K562 (cell line): Measurements from ENCODE around the gene TRAPPC5. TPM values are rescaled to one million over a fixed set of nuclear protein-coding genes. Genes with fewer than 3 reads are reported as not detected.
A peak's percentile ranks its signal among the peaks of the same experiment; 100 is the strongest.

Experiments used
- ARHGAP35 ChIP-seq: fragments of 450-650 bp; IDR thresholded peaks from 2 replicates; pipeline ENCODE4 v1.6.1; 2018; ENCODE audit not compliant: partially characterized antibody
- BRD4 ChIP-seq: fragments of 200-600 bp; sonication (generic); IDR thresholded peaks from 2 replicates; pipeline ENCODE4 v1.6.1; 2017; ENCODE audit warnings: inconsistent platforms
- CHD2 ChIP-seq: IDR thresholded peaks from 2 replicates; pipeline ENCODE4 v1.6.1; 2011; ENCODE audit warnings: low read depth, low read length
- DMBX1 ChIP-seq: fragments of 250-450 bp; sonication (Bioruptor Pico); IDR thresholded peaks from 2 replicates; pipeline ENCODE4 v1.8.0; 2022; ENCODE audit warnings: inconsistent platforms, mild to moderate bottlenecking, moderate library complexity, borderline replicate concordance
- ETV5 ChIP-seq: sonication (generic); formaldehyde crosslinking; IDR thresholded peaks from 2 replicates; pipeline ENCODE4 v1.4.0; 2020; ENCODE audit warnings: low read depth, mild to moderate bottlenecking, missing genetic modification reagents
- FOXK2 ChIP-seq, 2 experiments: fragments of 450-650 bp; IDR thresholded peaks in 1 of 2; conservative IDR thresholded peaks in 1 of 2; 2 replicates each; pipeline ENCODE4 v1.6.1; 2016; ENCODE audit warnings: low read depth in 2 of 2, mild to moderate bottlenecking in 1 of 2
- GABPB1 ChIP-seq: sonication (generic); formaldehyde crosslinking; IDR thresholded peaks from 2 replicates; pipeline ENCODE4 v1.8.0; 2022; ENCODE audit warnings: mild to moderate bottlenecking, missing genetic modification reagents
- HBP1 ChIP-seq: fragments of 450-650 bp; formaldehyde crosslinking; IDR thresholded peaks from 2 replicates; pipeline ENCODE4 v1.4.0; 2022; ENCODE audit warnings: missing genetic modification characterization
- HDGF ChIP-seq: fragments of 450-650 bp; IDR thresholded peaks from 2 replicates; pipeline ENCODE4 v1.6.1; 2016
- HSF4 ChIP-seq: fragments of 250-450 bp; sonication (Bioruptor Pico); IDR thresholded peaks from 2 replicates; pipeline ENCODE4 v2.1.2; 2022; ENCODE audit warnings: mild to moderate bottlenecking, moderate library complexity, borderline replicate concordance
- ILF3 ChIP-seq: fragments of 450-650 bp; IDR thresholded peaks from 2 replicates; pipeline ENCODE4 v1.6.1; 2018; ENCODE audit warnings: antibody characterized with exemption, mild to moderate bottlenecking, moderate library complexity, borderline replicate concordance
- MAFF ChIP-seq: IDR thresholded peaks from 2 replicates; pipeline ENCODE4 v1.6.1; 2012; ENCODE audit warnings: low read length, improper control_type of control experiment
- MAZ ChIP-seq, 2 experiments: fragments of 450-650 bp in 1 of 2; sonication (generic) in 1 of 2; formaldehyde crosslinking; IDR thresholded peaks in 1 of 2; conservative IDR thresholded peaks in 1 of 2; 2 replicates each; pipeline versions ENCODE4 v1.4.0 to v1.5.0; 2020; ENCODE audit warnings: mild to moderate bottlenecking in 1 of 2, missing genetic modification reagents in 1 of 2
- MCM3 ChIP-seq: fragments of 450-650 bp; IDR thresholded peaks from 2 replicates; pipeline ENCODE4 v1.6.1; 2016
- MCM7 ChIP-seq, 2 experiments: fragments of 450-650 bp; IDR thresholded peaks; 2 replicates each; pipeline ENCODE4 v1.6.1; 2016 to 2018
- NFATC3 ChIP-seq: fragments of 450-650 bp; IDR thresholded peaks from 2 replicates; pipeline ENCODE4 v1.6.1; 2017; ENCODE audit warnings: mild to moderate bottlenecking
- PHF8 ChIP-seq: fragments of 200-600 bp; sonication (generic); IDR thresholded peaks from 2 replicates; pipeline ENCODE4 v1.6.1; 2012; ENCODE audit warnings: mixed run types, mild to moderate bottlenecking, inconsistent platforms, low read length, moderate library complexity, borderline replicate concordance
- PRMT5 ChIP-seq: sonication (generic); formaldehyde crosslinking; IDR thresholded peaks from 2 replicates; pipeline ENCODE4 v1.5.0; 2020; ENCODE audit warnings: missing genetic modification reagents
- SMC3 ChIP-seq: conservative IDR thresholded peaks from 2 replicates; pipeline ENCODE4 v1.6.1; 2011; ENCODE audit warnings: low read depth, low read length, improper control_type of control experiment; ENCODE audit not compliant: insufficient read depth
- SOX6 ChIP-seq: fragments of 450-650 bp; IDR thresholded peaks from 2 replicates; pipeline ENCODE4 v1.6.1; 2014; ENCODE audit warnings: mild to moderate bottlenecking
- TAF1 ChIP-seq: IDR thresholded peaks from 2 replicates; pipeline ENCODE4 v1.6.1; 2011; ENCODE audit warnings: mild to moderate bottlenecking, low read length, moderate library complexity; ENCODE audit not compliant: insufficient read depth, control insufficient read depth, severe bottlenecking; ENCODE audit errors: extremely low read depth
- TCF7L2 ChIP-seq: fragments of 150-350 bp; IDR thresholded peaks from 2 replicates; pipeline ENCODE4 v1.6.1; 2016; ENCODE audit warnings: low read depth, mild to moderate bottlenecking, low read length, moderate library complexity
- TEAD2 ChIP-seq: fragments of 450-650 bp; IDR thresholded peaks from 2 replicates; pipeline ENCODE4 v1.6.1; 2016; ENCODE audit warnings: missing genetic modification characterization, control low read depth, missing compliant biosample characterization
- ZBED1 ChIP-seq: IDR thresholded peaks from 2 replicates; pipeline ENCODE4 v1.6.1; 2014
- ZBTB17 ChIP-seq: fragments of 450-650 bp; formaldehyde crosslinking; IDR thresholded peaks from 2 replicates; pipeline ENCODE4 v1.4.0; 2020; ENCODE audit warnings: mild to moderate bottlenecking
- ZFP30 ChIP-seq: fragments of 250-450 bp; sonication (Bioruptor Pico); IDR thresholded peaks from 2 replicates; pipeline ENCODE4 v1.8.0; 2022; ENCODE audit warnings: moderate library complexity, mild to moderate bottlenecking, inconsistent platforms, borderline replicate concordance
- ZFX ChIP-seq: sonication (generic); formaldehyde crosslinking; IDR thresholded peaks from 2 replicates; pipeline ENCODE4 v1.8.0; 2022; ENCODE audit warnings: mild to moderate bottlenecking, missing genetic modification reagents, moderate library complexity
- ZNF174 ChIP-seq: fragments of 250-450 bp; sonication (Bioruptor Pico); IDR thresholded peaks from 2 replicates; pipeline ENCODE4 v1.4.0; 2020; ENCODE audit warnings: mild to moderate bottlenecking
- ZNF282 ChIP-seq: sonication (generic); formaldehyde crosslinking; IDR thresholded peaks from 2 replicates; pipeline ENCODE4 v1.8.1; 2023; ENCODE audit warnings: missing genetic modification reagents
- ZNF384 ChIP-seq: IDR thresholded peaks from 2 replicates; pipeline ENCODE4 v1.6.1; 2012; ENCODE audit warnings: low read depth, low read length, improper control_type of control experiment
- ZNF445 ChIP-seq: fragments of 250-450 bp; sonication (Bioruptor Pico); IDR thresholded peaks from 2 replicates; pipeline ENCODE4 v1.4.0; 2020; ENCODE audit warnings: low read depth, mild to moderate bottlenecking, moderate library complexity
- ZNF75A ChIP-seq: fragments of 450-650 bp; formaldehyde crosslinking; IDR thresholded peaks from 2 replicates; pipeline ENCODE4 v1.4.0; 2020; ENCODE audit warnings: mild to moderate bottlenecking
- ZNF77 ChIP-seq: fragments of 250-450 bp; sonication (Bioruptor Pico); IDR thresholded peaks from 2 replicates; pipeline ENCODE4 v1.5.0; 2020
- ZNF778 ChIP-seq: fragments of 450-650 bp; formaldehyde crosslinking; IDR thresholded peaks from 2 replicates; pipeline ENCODE4 v1.4.0; 2020; ENCODE audit warnings: mild to moderate bottlenecking, moderate library complexity
- polyA plus RNA-seq, 8 experiments: library from polyadenylated mRNA; depleted of rRNA in 4 of 8; stranded (reverse) in 5 of 8; unstranded in 3 of 8; fragments of >200 nt; fragmentation: Nextera tagmentation in 2 of 8; fragmentation: Illumina TruSeq in 1 of 8; extraction: Ambion mirVana in 2 of 8; extraction: Trizol in 1 of 8; gene quantifications; 2 replicates each; pipeline versions ENCODE4 v1.2.1 to v1.2.3, GENCODE V29; 2011 to 2014; ENCODE audit warnings: inconsistent platforms in 1 of 8, missing spikeins in 1 of 8
- total RNA-seq, 7 experiments: library from RNA; depleted of rRNA in 6 of 7; stranded (reverse); fragments of >200 nt in 6 of 7; fragmentation: Illumina TruSeq in 2 of 7; extraction: Trizol in 2 of 7; gene quantifications; 2 replicates each; pipeline versions ENCODE4 v1.2.1 to v1.2.3, GENCODE V29; 2011 to 2021; ENCODE audit warnings: low replicate concordance in 1 of 7

Gene TRAPPC5
- total and polyA plus RNA-seq, 9 of the 15 experiments (the other 6 are each of a cell fraction or from before 2014, with no cell fraction given), result 2.0 to 76.9 (median 29.3) TPM

DNA sequence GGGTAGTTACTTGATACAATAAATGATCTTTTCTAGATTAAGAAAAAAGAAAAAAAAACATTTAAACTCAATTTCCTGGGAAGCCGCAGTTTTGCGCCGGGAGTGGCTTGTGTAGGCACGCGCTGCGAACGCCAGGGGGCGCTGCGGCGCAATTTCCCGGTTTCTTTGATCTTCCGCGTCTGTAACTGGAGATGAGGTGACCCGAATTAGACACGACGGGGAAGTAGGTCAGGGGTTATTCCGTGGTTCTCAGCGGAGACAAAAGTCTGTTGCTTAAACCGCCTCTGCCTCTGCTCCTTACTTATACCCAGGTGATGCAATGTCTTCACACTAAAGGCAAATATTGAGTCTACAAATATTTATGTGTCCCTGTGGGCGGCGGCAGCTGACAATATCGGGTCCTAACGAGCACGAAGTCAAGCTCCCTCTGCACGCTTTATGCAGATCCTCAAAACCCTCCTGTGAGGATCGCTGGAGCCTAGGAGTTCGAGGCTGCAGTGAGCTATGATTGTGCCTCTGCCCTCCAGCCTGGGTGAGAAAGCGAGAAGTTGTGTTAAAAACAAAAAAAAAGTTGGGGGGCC is 28.5 kb upstream of the TRAPPC5 start (continued):
- TF ChIP-seq ZNF384, result peak; percentile 85
- TF ChIP-seq ZBED1, result no peak
- TF ChIP-seq ZFP30, result no peak
- no peak for TF ChIP-seq ILF3
- TF ChIP-seq ZNF445, result no peak
- no peak for TF ChIP-seq CHD2
- no peak for TF ChIP-seq ZNF174 (CRISPR knock-in tag)
- TF ChIP-seq MCM7 (IDR thresholded peaks at IDR 0.05), result no peak
- no peak; the same call in 1 of the 2 replicates for TF ChIP-seq GABPB1 (CRISPR knock-in tag)
- TF ChIP-seq ZNF77 (CRISPR knock-in tag), result no peak
- TF ChIP-seq TAF1, result no peak
- no peak for TF ChIP-seq HSF4 (CRISPR knock-in tag)
- TF ChIP-seq DMBX1 (CRISPR knock-in tag), result peak; percentile 53; the same call in 1 of the 2 replicates
- TF ChIP-seq SMC3, result peak; percentile 71
- no peak for TF ChIP-seq HDGF
- no peak for TF ChIP-seq BRD4
- peak; percentile 64; the same call in 1 of the 2 replicates for TF ChIP-seq ETV5 (CRISPR knock-in tag)
- no peak for TF ChIP-seq HBP1
- no peak for TF ChIP-seq ARHGAP35
- no peak for TF ChIP-seq MCM3
- no peak for TF ChIP-seq MAFF
- TF ChIP-seq NFATC3, result no peak
- no peak for TF ChIP-seq ZNF282 (CRISPR knock-in tag)
- no peak for TF ChIP-seq ZNF75A (CRISPR knock-in tag)
- TF ChIP-seq ZFX (CRISPR knock-in tag), result no peak
- no peak for TF ChIP-seq ZBTB17 (CRISPR knock-in tag)
- TF ChIP-seq TCF7L2, result peak; percentile 97
- TF ChIP-seq MAZ (CRISPR knock-in tag; conservative IDR thresholded peaks at IDR 0.05 in 1 of 2, IDR thresholded peaks at IDR 0.05 in 1 of 2), result peak in 1 of 2 experiments; percentile 36; a peak in 1 of 4 replicates
- TF ChIP-seq SOX6, result peak; percentile 73
- TF ChIP-seq PHF8, result peak; percentile 25; the same call in 1 of the 2 replicates
- 0 out of 4 replicates have a peak, but pooled peaks of 1 of the 2 experiments have one; percentile 26 for TF ChIP-seq FOXK2 (conservative IDR thresholded peaks at IDR 0.05 in 1 of 2, IDR thresholded peaks at IDR 0.05 in 1 of 2; ENCODE audit: low read depth in 2 of 2)
- no peak for TF ChIP-seq TEAD2
- TF ChIP-seq ZNF778 (CRISPR knock-in tag), result no peak
- TF ChIP-seq PRMT5 (CRISPR knock-in tag), result no peak
